Endothelial cell of hepatic sinusoid (primary cell): Measurements from ENCODE around the gene DOCK3.
"Not testable (repeated sequence)": the region's sequence is repeated elsewhere in the genome, so short reads cannot be mapped to it uniquely, and the experiment has no call there.

ENCODE experiments used
- in situ Hi-C: cut with HindIII; loops from 2 replicates; pipeline ENCODE4 v1.10.0; 2017; ENCODE audit warnings: low sequenced_read_pairs

The DOCK3 gene

DNA sequence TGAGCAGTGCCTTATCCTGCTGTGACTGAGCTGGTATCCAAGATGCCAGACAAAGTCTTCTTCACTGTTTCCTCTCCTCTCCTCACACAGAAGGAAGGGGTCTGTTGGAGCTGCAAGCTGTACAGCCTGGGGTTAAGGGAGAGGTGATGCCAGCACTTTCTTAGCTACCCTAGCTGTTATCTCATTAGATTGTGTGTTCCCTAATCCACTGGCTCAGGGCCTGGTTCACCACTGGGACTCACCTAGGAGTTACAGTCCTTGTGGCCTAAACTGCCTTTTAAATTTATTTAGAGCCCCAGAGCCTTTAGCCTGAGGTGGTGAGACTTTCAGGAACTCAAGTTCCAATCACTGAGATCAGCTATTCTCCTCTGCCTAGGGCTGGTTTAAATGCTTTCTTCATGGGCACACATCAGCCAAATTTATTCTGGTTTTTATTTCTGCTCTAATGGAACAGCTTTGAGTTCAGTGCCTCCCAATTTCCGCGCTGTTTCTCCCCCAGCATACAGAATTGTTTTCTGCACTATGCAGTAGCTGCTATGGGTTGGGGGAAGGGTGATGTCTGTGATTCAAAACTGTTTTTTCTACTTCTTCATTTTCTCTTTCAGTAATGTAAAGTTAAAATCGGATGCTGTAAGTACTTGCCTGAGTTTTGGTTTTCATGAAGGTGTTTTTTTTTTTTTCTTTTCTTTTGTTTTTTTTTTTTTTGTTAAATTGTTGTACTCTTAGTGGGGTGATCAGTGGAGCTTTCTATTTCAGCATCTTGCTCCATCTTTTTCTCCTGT lies 198.8 kb downstream of the DOCK3 start:
- in situ Hi-C loops = no loop called here

DNA sequence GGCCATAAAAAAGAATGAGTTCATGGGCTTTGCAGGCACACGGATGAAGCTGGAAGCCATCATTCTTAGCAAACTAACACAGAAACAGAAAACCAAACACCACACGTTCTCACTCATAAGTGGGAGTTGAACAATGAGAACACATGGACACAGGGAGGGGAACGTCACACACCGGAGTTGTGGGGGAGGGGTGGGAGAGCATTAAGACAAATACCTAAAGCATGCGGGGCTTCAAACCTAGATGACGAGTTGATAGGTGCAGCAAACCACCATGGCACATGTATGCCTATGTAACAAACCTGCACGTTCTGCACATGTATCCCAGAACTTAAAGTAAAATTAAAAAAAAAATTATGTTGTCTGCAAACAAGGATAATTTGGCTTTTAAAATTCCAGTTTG lies 200.1 kb downstream of the DOCK3 start:
- in situ Hi-C loops = not testable (repeated sequence)

DNA sequence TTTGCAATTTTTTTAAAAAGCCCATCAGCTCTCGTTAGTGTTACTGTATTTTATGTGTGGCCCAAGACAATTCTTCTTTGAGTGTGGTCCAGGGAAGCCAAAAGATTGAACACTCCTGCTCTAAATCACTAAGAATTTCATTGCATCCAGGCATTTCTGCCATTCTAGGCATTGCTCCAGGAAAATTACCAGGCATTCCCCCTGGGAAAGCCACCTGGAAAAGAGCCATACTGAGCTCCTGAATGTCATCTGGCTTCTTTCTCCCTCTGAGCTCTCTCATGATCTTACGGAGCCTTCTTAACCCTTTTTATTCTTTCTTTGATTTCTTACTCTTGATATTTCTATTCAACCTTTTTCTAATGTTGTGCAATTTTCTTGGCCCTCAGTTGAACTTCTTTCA lies 202.2 kb downstream of the DOCK3 start:
- in situ Hi-C loops = no loop called here

DNA sequence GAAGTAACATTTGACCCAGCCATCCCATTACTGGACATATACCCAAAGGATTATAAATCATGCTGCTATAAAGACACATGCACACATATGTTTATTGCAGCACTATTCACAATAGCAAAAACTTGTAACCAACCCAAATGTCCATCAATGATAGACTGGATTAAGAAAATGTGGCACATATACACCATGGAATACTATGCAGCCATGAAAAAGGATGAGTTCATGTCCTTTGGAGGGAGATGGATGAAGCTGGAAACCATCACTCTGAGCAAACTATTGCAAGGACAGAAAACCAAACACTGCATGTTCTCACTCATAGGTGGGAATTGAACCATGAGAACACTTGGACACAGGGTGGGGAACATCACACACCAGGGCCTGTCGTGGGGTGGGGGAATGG lies 208.0 kb downstream of the DOCK3 start:
- in situ Hi-C loops = not testable (repeated sequence)

DNA sequence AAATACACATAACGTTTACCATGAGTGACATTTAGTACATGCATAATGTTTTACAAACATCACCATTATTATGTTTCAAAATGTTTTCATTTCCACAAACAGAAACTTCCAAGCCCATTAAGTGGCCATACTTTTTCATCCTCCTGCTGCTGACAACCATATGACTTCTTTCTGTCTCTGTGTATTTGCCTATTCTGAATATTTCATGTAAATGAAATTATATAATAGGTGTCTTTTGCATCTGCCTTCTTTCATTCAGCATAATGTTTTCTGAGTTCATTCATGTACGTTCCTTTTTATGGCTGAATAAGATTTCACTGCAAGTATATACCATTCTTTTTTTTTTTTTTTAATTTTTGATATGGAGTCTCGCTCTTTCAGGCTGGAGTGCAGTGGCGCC lies 209.0 kb downstream of the DOCK3 start:
- in situ Hi-C loops = no loop called here

DNA sequence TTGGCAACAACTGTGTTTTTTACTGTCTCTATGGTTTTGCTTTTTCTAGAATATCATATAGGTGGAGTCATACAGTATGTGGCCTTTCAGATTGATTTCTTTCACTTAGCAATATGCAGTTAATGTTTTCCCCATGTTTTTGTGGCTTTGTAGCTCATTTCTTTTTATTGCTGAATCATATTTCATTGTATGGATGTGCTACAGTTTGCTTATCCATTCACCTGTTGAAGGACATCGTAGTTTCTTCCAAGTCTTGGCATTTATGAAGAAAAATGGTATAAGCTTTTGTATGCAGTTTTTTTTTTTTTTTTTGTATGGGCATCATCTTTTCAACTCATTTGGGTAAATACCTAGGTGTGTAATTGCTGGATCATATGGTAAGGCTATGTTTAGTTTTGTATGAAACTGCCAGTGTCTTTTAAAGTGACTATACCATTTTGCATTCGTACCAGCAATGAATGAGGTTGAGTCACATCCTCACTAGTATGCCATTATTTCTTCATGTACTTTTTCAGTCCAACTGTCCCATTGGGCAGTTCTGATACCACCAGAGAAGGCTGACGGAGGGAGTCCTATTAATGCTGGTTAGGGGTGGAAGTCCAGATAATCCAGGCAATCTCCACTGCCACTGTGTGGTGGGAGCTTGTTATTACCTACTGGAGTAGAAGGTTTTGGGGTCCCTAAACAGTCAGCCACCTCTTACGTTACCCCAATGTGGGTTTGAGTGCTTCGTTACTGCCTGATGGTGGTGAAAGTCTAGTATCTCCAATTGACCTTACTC lies 210.5 kb downstream of the DOCK3 start:
- in situ Hi-C loops = no loop called here

DNA sequence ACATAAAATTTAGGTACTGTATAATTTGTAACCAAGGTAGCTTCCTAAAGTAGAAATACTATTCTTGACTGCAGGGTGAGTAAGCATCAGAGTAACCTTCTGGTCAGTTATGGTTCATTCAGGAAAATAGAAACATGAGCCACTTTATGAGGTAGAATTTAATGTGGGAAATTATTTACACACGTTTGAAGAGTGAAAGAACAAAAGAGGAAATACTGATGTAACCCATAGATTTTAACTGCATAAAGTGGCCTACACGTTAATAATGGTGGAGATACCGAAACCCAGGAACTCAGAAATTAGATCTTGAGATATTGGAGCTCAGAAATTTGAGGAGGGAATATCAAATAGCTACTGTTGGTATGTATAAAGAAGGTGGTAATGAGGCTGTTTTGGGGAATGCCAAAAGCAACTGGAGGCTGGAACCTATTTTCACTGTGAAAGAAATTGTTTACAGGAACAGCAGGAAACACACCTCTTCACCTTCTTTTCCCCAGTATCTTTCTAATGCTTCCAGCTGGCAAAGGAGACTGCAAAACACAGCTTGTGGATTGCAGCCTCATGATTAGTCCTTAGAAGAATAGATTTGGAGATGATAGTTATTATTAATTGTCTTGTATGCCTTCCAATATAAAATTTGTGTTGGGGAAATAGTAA lies 216.1 kb downstream of the DOCK3 start:
- in situ Hi-C loops = no loop called here

DNA sequence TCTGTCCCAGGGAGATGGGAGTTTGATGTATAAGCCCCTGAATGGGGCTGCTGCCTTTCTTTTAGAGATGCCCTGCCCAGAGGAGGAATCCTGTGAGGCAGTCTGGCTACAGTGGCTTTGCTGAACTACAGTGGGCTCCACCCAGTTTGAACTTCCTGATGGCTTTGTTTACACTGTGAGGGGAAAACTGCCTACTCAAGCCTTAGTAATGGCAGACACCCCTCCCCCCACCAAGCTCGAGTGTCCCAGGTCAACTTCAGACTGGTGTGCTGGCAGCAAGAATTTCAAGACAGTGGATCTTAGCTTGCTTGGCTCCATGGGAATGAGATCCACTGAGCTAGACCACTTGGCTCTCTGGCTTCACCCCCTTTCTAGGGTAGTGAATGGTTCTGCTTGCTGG lies 226.4 kb downstream of the DOCK3 start:
- in situ Hi-C loops = not testable (repeated sequence)

DNA sequence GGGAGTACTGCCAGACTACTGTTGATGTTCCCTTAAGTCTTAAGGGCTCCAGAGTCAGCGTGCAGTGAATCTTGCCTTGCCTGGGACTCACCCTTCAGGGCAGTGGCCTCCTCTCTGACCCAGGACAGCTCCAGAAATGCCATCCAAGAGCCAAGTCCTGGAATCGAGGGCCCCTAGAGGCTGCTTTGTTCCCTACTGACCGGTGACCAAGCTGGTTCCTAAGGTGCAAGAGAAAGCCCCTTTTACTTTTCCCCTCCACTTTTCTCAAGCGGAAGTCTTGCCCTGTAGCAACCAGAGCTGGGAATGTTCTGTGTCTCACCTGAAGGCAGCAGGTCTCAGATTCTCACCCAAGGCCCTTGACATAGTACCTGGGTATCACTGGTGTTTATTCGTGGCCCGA lies 238.0 kb downstream of the DOCK3 start:
- in situ Hi-C loops = no loop called here

DNA sequence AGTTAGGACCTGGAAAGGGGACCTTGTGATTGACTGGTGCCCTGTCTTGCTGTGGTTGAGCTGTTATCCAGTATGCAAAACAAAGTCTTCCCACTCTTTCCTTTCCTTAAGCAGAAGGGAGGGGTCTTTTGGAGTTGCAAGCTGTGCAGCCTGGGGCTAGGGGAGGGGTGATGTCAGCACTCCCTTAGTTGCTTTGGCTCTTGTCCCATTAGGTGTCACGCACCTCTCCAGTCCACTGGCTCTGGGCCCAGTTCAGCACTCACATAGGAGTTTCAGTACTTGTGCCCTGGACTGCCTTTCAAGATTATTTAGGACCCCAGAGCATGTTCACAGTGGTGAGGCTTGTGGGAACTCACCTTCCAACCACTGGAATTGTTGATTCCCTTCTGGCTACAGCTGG lies 238.5 kb downstream of the DOCK3 start:
- in situ Hi-C loops = no loop called here

DNA sequence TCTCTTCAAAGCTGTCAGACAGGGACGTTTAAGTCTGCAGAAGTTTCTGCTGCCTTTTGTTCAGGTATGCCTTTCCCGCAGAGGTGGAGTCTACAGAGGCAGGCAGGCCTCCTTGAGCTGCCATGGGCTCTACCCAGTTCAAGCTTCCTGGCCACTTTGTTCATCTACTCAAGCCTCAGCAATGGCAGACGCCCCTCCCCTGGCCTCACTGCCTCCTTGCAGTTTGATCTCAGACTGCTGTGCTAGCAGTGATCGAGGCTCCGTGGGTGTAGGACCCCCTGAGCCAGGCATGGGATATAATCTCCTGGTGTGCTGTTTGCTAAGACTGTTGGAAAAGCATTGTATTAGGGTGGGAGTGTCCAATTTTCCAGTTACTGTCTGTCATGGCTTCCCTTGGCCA lies 247.3 kb downstream of the DOCK3 start:
- in situ Hi-C loops = not testable (repeated sequence)

DNA sequence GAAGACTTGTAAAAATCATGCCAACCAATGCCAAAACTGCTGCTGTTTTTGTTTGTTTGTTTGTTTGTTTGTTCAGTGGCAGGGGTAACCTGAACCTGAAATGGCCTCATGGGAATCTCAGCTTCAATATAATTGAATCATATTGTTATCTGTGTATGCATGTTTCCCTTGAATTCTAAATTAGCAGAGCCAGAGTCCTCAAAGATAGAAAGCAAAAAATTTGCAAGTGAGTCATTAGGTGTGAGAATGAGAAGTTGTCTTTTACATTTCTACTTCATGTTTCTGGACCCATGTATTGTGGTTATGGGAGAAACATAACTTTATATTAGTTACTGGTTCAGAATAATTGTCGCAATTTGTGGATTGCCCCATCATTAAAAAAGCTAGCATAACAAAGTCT lies 249.2 kb downstream of the DOCK3 start:
- in situ Hi-C loops = no loop called here

DNA sequence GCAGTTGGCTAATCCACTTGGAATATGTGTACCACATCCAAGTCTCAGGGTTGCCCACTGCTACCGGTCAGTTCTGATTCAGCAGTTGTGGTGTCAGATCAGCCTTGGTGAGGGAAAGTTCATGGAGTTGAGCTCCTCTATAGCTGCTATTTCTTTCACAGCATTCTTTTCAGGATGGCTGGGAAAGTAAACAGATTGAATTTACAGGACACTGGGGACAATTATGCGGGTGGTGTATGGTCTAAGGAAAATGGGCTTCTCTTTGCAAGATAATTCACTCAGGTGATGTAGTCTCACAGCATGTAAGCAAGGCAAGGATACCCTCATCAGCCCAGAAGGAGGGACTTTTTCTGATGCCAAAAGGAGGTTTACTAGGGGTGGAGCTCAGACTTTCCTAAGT lies 249.9 kb downstream of the DOCK3 start:
- in situ Hi-C loops = no loop called here

DNA sequence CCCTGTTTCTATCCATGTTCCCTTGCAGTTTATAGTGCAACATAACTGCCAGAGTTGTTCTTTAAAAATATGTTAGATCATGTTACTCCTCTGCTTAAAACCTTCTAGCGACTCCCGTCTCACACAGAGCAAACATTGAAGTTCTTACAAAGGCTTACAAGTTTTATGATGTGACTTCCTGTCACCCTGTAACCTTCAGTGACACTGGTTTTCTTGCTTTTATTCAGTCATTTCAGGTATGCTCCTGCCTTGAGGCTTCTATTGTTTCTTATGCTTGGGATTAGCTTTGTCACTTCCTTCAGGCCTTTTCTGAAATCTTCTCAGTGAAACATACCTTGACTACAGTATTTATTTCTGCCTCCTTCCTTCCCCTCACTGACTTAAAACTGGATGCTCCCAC lies 252.1 kb downstream of the DOCK3 start:
- in situ Hi-C loops = no loop called here

DNA sequence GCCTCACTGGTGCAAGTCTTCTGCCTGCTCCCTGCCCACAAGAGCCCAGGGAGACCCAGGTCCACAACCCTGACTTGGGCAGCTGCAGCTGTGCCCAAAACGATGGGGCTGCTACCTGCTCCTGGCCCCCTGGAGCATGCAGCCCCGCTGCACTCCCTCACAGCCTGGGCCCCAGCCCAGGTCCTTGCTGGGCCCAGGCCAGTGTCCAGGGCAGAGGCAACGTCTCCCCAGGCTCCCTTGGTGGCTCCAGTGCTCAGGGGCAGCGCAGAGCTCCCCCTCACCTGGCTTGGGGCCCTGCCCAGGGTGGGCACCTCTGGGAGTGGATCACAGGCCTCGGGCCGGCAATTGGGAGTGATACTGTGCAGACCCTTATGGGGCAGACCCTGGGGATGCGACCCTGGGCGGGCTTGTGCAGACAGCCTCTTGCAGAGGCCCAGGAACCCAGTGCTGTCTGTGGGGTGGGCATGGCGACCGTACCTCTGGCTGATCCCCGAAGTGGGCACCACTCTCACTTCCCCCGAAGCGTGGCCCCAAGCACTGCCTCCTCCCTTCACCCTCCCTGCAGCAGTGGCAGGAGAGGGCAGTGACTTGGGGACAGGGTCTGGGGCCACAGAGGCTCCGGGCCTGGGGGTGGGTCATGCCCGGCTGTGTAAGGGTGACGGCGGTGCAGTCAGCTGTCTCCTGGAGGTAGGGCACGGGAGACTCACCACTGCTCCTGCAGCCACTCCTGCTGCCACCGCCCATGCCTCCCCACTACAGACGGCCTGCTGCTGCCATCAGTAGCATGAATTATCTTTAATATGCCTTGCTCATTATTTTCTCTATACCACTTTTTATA lies 255.9 kb downstream of the DOCK3 start:
- in situ Hi-C loops = no loop called here

DNA sequence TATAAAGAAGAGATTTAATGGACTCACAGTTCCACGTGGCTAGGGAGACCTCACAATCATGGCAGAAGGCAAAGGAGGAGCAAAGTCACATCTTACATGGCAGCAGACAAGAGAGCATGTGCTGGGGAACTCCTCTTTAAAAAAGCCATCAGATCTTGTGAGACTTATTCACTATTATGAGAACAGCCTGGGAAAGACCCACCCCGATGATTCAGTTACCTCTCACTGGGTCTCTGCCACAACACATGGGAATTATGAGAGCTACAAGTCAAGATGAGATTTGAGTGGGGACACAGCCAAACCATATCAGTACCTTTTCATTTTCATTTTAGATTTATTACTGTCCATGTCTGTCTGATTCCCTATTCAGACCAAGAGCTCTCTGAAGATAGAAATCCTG lies 258.2 kb downstream of the DOCK3 start:
- in situ Hi-C loops = not testable (repeated sequence)

DNA sequence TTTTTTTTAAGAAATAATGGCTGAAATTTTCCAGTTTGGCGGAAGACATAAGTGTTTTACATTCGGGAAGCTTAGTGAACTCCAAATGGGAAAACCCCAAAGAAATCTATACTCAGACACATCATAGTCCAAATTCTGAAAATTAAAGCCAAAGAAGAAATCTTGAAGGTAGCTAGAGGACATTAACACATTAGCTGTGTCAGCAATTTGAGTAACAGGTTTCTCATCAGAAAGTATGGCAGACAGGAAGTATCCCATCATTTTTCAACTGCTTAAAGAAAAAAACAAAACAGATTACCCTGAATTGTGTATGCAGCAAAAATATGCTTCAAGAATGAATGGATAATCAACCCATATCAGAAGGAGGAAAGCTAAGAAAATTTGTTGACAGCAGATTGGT lies 261.7 kb downstream of the DOCK3 start:
- in situ Hi-C loops = no loop called here

DNA sequence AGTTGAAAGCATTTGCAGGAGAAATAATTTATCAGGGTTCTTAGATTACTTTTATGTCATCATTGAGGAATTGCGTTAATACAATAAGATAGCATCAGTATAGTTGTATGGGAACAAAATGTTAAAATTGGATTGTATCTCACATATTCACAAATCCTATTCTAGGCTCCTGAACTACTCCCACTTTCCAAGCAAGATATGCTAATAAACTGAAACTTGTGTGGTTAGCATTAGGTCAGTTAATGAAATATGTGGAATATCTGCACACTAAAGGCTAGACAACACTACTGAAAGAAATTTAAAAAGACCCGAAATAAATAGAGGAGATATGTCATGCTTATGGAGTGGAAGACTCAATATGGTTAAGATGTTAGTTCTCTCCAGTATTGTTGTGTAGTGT lies 272.7 kb downstream of the DOCK3 start:
- in situ Hi-C loops = no loop called here

DNA sequence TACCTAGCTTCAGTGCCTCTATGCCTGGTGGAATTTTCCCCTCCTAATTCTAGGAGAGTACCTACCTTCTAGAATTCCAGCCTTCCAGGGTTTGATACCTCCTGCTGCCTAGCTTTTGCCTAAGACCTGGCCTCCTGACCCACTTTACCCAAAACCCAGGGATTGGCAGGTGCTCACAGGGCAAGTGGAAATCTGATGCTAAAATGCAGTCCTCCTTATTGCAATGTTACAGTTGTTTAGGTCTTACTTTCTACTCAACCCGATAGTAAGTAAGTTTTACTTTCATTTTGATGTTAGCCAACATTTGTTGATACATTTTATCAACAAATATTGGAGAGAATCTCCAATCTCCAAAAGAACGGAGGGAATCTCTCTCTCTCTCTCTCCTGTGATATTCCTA lies 275.9 kb downstream of the DOCK3 start:
- in situ Hi-C loops = no loop called here

DNA sequence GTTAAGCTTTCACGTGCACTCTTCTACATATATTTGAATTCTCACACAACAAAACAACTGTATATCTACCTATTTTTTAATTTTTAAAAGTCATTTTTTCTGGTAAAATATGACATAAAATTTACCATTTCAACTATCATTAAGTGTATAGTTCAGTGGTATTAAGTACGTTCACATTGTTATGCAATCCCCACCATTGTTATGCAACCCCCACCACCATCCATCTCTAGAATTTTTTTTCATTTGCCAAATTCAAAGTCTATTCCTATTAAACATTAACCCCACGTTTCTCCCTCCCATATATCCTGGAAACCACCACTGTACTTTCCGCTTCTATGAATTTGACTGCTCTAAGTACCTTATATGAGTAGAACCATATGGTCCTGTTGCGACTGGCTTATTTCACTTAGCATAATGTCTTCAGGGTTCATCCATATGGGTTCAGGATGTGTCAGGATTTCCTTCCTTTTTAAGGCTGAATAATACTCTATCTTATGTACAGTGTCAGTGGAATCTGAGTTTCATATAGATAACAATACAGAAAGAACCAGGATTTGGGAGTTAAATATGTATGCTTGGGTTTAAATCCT lies 279.2 kb downstream of the DOCK3 start:
- in situ Hi-C loops = no loop called here

DNA sequence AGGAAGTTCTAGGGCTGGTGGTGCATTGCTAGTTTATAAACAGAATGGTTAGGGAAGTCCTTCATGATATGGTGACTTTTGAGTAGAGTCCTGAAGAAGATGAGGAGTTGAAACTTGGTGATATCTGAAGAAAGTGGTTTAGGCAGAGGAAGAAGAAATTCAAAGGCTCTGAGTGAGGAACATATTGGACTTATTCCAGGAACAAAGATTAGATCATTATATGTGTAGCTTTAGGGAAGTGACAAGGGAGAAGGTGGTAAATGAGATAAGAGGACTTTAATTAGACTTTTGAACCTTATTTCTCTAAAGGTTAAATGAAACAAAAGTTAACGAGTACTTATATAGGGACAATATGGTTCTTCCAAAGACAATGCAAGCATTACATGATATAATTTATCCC lies 286.7 kb downstream of the DOCK3 start:
- in situ Hi-C loops = no loop called here
